Measurements from ENCODE around the gene ZNF880. TPM values are rescaled to one million over a fixed set of nuclear protein-coding genes. Genes with fewer than 3 reads are reported as not detected.

ZNF880 gene
- total RNA-seq, result 10.6 and 18.4 TPM in 2 replicates

GRCh38 chr19:52369559-52370340 lies at the start of gene ZNF880:
Gene ZNF880, plus strand, starts transcription at chr19:52369923. Its CDS starts 43 bp downstream, at chr19:52369966.

GRCh38 chr19:52336117-52336790 lies 33.5 kb upstream of the ZNF880 start, which contains the start of gene ZNF610:
Gene ZNF610, plus strand, starts transcription at chr19:52336243. Its CDS starts 12,930 bp downstream, at chr19:52349173.

DNA sequence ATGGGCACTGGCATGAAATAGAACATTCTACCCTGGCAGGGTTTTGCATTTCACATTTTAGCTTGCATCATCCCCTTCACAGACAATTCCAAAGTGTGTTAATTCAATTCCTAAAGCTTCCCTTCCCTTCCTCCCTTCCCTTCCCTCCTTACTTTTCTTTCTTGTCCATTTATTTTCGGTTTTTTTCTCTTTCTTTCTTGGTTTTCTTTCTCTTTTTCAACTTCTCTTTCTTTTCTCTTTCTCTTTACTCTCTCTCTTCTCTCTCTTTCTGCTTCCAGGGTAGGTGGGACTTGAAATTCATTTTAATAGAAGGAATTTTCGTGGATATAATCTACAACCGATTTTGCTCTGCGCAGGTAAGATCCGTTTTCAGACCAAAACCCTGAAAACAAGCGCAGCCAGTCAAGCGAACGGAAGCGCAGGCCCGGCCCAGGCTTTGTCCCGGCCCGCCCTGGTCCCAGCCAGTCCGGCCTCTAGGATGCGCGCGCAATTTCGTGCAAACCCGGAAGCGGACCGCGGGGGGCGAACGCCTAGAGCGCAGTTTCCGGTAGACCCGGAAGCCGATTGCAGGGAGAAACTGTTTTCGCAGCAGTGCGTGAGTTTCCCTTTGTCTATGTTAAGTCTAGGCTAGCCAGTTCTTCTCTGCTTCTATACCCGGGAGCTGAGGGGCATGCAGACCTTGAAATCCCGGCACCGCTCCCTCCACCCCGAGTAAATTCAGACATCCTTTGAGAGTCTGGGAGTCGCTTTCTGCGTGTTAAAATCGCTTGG lies 27.8 kb downstream of the ZNF880 start, which contains the start of gene ZNF528:
ZNF528 (plus strand) TSS at position 540 of the 771 bp plus-strand sequence. CDS start 4,165 bp downstream, outside the sequence.

GRCh38 chr19:52428937-52429336 lies 59.2 kb downstream of the ZNF880 start, which contains the start of gene ZNF534:
Gene ZNF534, plus strand, starts transcription at chr19:52429148. Its CDS starts 2,327 bp downstream, at chr19:52431475.

Other genes starting within 250 kb of the ZNF880 start
- gene ZNF616, start 230.0 kb upstream of the ZNF880 start, total RNA-seq, result 3.3 and 4.4 TPM in 2 replicates
- gene ZNF836, start 198.3 kb upstream of the ZNF880 start, total RNA-seq, result 2.0 and 2.2 TPM in 2 replicates
- 265 and 317 TPM in 2 replicates for gene PPP2R1A, start 179.9 kb upstream of the ZNF880 start, total RNA-seq
- 6.5 and 7.2 TPM in 2 replicates for gene ZNF766, start 100.3 kb upstream of the ZNF880 start, total RNA-seq
- 3.9 and 9.0 TPM in 2 replicates for gene ZNF480, start 72.8 kb upstream of the ZNF880 start, total RNA-seq
- gene ZNF610, start 33.7 kb upstream of the ZNF880 start, total RNA-seq, result 0.65 and 2.2 TPM in 2 replicates
- gene ZNF528, start 27.9 kb downstream of the ZNF880 start, total RNA-seq, result 1.8 and 5.2 TPM in 2 replicates
- gene ZNF534, start 59.2 kb downstream of the ZNF880 start, total RNA-seq, result not detected in 2 replicates
- gene ZNF578, start 83.6 kb downstream of the ZNF880 start, total RNA-seq, result 0.16 and 1.4 TPM in 2 replicates
- 6.0 and 6.7 TPM in 2 replicates for gene ZNF808, start 157.7 kb downstream of the ZNF880 start, total RNA-seq
- 6.0 and 8.9 TPM in 2 replicates for gene ZNF701, start 200.4 kb downstream of the ZNF880 start, total RNA-seq